Breast epithelium (tissue), 4 donors: ENCODE results near the gene SLC39A3. TPM values are rescaled to one million over a fixed set of nuclear protein-coding genes. Genes with fewer than 3 reads are reported as not detected.

Experiments
- DNase-seq, 2 donors: peaks; one replicate each; pipeline ENCODE4 v3.0.0-alpha.2; 2019; ENCODE audit warnings: low spot score in 2 of 2
- H3K27ac ChIP-seq, 2 donors: fragments of 200-600 bp; sonication (generic) in 1 of 2; one replicate each; pipeline ENCODE4 v1.5.1; 2016 to 2019; ENCODE audit warnings: mild to moderate bottlenecking in 1 of 2
- H3K27me3 ChIP-seq, 2 donors: fragments of 200-600 bp; sonication (generic) in 1 of 2; one replicate each; pipeline versions ENCODE4 v1.5.1 to v1.6.0; 2017 to 2019; ENCODE audit warnings: control low read depth in 1 of 2, mild to moderate bottlenecking in 1 of 2
- H3K36me3 ChIP-seq: fragments of 200-600 bp; one replicate; pipeline ENCODE4 v1.5.1; 2019
- H3K4me1 ChIP-seq, 2 donors: fragments of 200-600 bp; sonication (generic); one replicate each; pipeline ENCODE4 v1.5.1; 2016 to 2019; ENCODE audit warnings: control low read depth in 1 of 2
- H3K4me3 ChIP-seq, 3 donors: fragments of 200-600 bp; sonication (generic); 1 replicate in 2 of 3; 2 replicates in 1 of 3; pipeline ENCODE4 v1.5.1; 2016 to 2019; ENCODE audit warnings: mild to moderate bottlenecking in 3 of 3, moderate library complexity in 2 of 3
- H3K9me3 ChIP-seq, 2 donors: fragments of 200-600 bp; sonication (generic) in 1 of 2; one replicate each; pipeline ENCODE4 v1.5.1; 2016 to 2019; ENCODE audit warnings: control low read depth in 1 of 2
- POLR2A ChIP-seq: fragments of 450-650 bp; IDR thresholded peaks from one replicate; pipeline ENCODE4 v1.6.1; 2016; ENCODE audit warnings: antibody characterized with exemption, mild to moderate bottlenecking, moderate library complexity
- POLR2AphosphoS5 ChIP-seq, 3 donors: sonication (generic); formaldehyde crosslinking; IDR thresholded peaks; one replicate each; pipeline ENCODE4 v1.6.1; 2017; ENCODE audit warnings: antibody characterized with exemption in 3 of 3
- intact Hi-C: fragments of 100-400 bp; cut with DNase I; formaldehyde crosslinking; loops from one replicate; pipeline ENCODE4 v1.15.1; 2023; ENCODE audit warnings: low total_unique reads
- total RNA-seq, 3 donors: library from RNA; depleted of rRNA; stranded (reverse); fragments of >200 nt; gene quantifications; one replicate each; pipeline ENCODE4 v1.1.0, GENCODE V29; 2016
- TF ChIP-seq, protein P1 (sequence below), 3 donors: fragments of 450-650 bp; IDR thresholded peaks; one replicate each; pipeline ENCODE4 v1.5.1; 2016 to 2017; ENCODE audit warnings: antibody characterized with exemption in 3 of 3, mild to moderate bottlenecking in 3 of 3, moderate library complexity in 3 of 3

SLC39A3 gene
- total RNA-seq, 3 donors from 2014 or later, result 23.8 to 36.1 (median 27.2) TPM

DNA sequence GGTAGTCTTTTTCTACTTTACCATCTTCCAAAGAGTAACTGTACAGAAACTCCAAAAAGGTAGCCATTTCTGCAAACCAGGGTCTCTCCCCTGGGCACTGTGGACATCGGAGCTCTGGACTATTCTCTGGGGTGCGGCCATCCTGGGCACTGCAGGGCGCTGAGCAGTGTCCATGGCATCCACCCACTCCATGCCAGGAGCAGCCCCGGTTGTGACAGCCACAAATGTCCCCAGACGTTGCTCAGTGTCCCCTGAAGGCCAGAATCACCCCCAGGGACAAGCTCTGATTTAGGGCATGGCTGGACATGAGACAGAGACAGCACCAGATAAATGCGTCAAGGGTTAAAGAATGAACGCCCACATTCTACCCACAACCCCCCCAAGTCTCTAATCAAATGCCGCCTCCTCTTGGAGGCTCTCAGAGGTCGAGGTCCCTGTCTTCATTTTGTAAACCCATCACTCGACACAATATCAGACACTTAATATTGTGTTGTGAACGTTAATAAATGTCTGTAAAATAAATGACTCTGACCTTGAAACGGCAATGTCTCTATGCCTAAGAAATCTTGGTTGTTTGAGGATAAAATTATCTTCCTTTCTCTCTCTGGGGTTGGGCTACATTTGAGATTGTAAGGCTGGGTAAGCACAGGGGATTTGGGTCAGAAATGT lies 46.2 kb downstream of the SLC39A3 start:
- intact Hi-C loops, result loop anchor here (2.0 kb wide), 1 partner anchor 25 kb away; no protein-coding TSS in a partner anchor
- H3K4me1 ChIP-seq, result no peaks in the 10 kb centered on the region
- H3K27me3 ChIP-seq, result no peaks in the 10 kb centered on the region
- DNase-seq, result no peak
- H3K4me3 ChIP-seq, result no peak overlapping the region
- TF ChIP-seq POLR2AphosphoS5 (IDR thresholded peaks at IDR 0.05) (no peak), POLR2A (no peak)
- TF ChIP-seq, protein P1, sequence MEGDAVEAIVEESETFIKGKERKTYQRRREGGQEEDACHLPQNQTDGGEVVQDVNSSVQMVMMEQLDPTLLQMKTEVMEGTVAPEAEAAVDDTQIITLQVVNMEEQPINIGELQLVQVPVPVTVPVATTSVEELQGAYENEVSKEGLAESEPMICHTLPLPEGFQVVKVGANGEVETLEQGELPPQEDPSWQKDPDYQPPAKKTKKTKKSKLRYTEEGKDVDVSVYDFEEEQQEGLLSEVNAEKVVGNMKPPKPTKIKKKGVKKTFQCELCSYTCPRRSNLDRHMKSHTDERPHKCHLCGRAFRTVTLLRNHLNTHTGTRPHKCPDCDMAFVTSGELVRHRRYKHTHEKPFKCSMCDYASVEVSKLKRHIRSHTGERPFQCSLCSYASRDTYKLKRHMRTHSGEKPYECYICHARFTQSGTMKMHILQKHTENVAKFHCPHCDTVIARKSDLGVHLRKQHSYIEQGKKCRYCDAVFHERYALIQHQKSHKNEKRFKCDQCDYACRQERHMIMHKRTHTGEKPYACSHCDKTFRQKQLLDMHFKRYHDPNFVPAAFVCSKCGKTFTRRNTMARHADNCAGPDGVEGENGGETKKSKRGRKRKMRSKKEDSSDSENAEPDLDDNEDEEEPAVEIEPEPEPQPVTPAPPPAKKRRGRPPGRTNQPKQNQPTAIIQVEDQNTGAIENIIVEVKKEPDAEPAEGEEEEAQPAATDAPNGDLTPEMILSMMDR (IDR thresholded peaks at IDR 0.05), result no peak
- H3K27ac ChIP-seq, result peak overlapping the region; percentile 77 to 83
- H3K36me3 ChIP-seq, result no peaks in the 10 kb centered on the region
- H3K9me3 ChIP-seq, result no peaks in the 10 kb centered on the region

DNA sequence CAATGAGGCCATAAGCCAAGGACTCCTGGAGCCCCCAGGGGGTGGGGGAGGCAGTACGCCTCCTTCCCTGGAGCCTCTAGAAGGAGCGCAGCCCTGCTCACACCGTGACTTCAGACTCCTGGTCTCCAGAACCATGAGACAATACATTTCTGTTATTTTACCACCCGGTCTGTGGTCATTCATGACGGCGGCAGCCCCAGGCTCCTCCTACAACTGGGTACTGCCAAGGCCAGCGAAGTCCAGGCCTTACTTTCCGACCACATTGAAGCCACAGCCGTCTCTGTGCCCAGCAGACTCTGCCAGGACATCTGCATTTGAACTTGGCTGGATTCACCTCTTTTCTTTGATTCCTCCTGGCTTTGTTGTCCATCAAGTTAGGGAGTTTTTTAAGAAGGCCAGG lies 47.9 kb downstream of the SLC39A3 start:
- Histone ChIP-seq H3K4me1 (no peaks in the 10 kb centered on the region), H3K36me3 (no peaks in the 10 kb centered on the region), H3K4me3 (no peak overlapping the region), H3K27ac (peak overlapping the region in 1 of 2 donors; percentile 52), H3K27me3 (no peaks in the 10 kb centered on the region), H3K9me3 (no peaks in the 10 kb centered on the region)
- peak in 1 of 2 donors; percentile 53 for DNase-seq
- intact Hi-C loops, result loop anchor here (2.0 kb wide), 1 partner anchor 27 kb away; no protein-coding TSS in a partner anchor
- TF ChIP-seq, protein P1 (IDR thresholded peaks at IDR 0.05), result no peak
- TF ChIP-seq POLR2A (no peak), POLR2AphosphoS5 (IDR thresholded peaks at IDR 0.05) (no peak)

- H3K27ac ChIP-seq, result no peak overlapping the region
- H3K9me3 ChIP-seq, result no peaks in the 10 kb centered on the region
- no peaks in the 10 kb centered on the region for H3K4me1 ChIP-seq
- TF ChIP-seq POLR2AphosphoS5 (IDR thresholded peaks at IDR 0.05), result no peak
- TF ChIP-seq POLR2A, result no peak
- TF ChIP-seq, protein P1 (IDR thresholded peaks at IDR 0.05), result no peak
- H3K27me3 ChIP-seq, result no peaks in the 10 kb centered on the region
- no peak overlapping the region for H3K4me3 ChIP-seq
- DNase-seq, result no peak
- no peaks in the 10 kb centered on the region for H3K36me3 ChIP-seq
- intact Hi-C loops, result no loop called here
Measured at GRCh38 chr19:2690856-2691255, 49.0 kb downstream of the SLC39A3 start.

GRCh38 chr19:2686360-2686759 lies 53.5 kb downstream of the SLC39A3 start:
- no peak for DNase-seq
- intact Hi-C loops, result no loop called here
- no peaks in the 10 kb centered on the region for H3K36me3 ChIP-seq
- peak overlapping the region in 2 of 3 donors; percentile 20 to 51 for H3K4me3 ChIP-seq
- no peaks in the 10 kb centered on the region for H3K4me1 ChIP-seq
- H3K27ac ChIP-seq, result peak overlapping the region; percentile 66 to 68
- no peaks in the 10 kb centered on the region for H3K27me3 ChIP-seq
- TF ChIP-seq POLR2A (no peak), POLR2AphosphoS5 (IDR thresholded peaks at IDR 0.05) (no peak)
- TF ChIP-seq, protein P1 (IDR thresholded peaks at IDR 0.05), result no peak
- no peaks in the 10 kb centered on the region for H3K9me3 ChIP-seq

DNA sequence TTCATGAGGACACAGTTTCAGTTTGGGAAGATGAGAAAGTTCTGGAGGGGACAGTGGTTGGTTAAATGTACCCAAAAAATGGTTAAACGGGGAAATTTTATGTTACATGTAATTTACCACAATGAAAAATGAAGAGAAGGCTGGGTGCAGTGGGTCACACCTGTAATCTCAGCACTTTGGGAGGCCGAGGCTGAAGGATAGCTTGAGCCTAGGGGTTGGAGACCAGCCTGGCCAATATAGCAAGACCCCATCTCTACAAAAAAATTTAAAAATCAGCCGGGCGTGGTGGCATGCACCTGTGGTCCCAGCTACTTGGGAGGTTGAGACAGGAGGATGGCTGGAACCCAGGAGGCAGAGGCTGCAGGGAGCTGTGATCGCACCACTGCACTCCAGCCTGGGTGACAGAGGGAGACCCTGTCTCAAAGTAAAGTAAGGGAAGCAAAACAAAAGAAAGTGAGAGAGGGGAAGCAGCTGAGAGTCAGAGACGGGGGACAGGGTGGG lies 54.6 kb downstream of the SLC39A3 start:
- intact Hi-C loops, result no loop called here
- Histone ChIP-seq H3K9me3 (no peaks in the 10 kb centered on the region), H3K27me3 (no peaks in the 10 kb centered on the region), H3K36me3 (no peaks in the 10 kb centered on the region), H3K27ac (peak overlapping the region; percentile 66 to 68), H3K4me3 (peak overlapping the region; percentile 5 to 51 (median 20)), H3K4me1 (no peaks in the 10 kb centered on the region)
- TF ChIP-seq POLR2AphosphoS5 (IDR thresholded peaks at IDR 0.05), result no peak
- no peak for TF ChIP-seq POLR2A
- DNase-seq, result no peak
